PFSK-1 (cell line): ENCODE results near the gene HDC.

Experiments
- FOXP2 ChIP-seq: optimal IDR thresholded peaks from 2 replicates; pipeline ENCODE3; 2011; ENCODE audit warnings: borderline replicate concordance, control low read depth, inconsistent platforms; ENCODE audit not compliant: insufficient read depth; ENCODE audit errors: extremely low read length, extremely low read depth
- POLR2AphosphoS5 ChIP-seq: IDR thresholded peaks from 2 replicates; pipeline ENCODE4 v1.6.1; 2012; ENCODE audit warnings: low read depth, mild to moderate bottlenecking, control low read depth, low read length, moderate library complexity
- SIN3A ChIP-seq: IDR thresholded peaks from 2 replicates; pipeline ENCODE4 v1.6.1; 2012; ENCODE audit warnings: mild to moderate bottlenecking, low read length, moderate library complexity, borderline replicate concordance; ENCODE audit not compliant: insufficient read depth
- TAF1 ChIP-seq: IDR thresholded peaks from 2 replicates; pipeline ENCODE4 v1.6.1; 2012; ENCODE audit warnings: low read length, control low read depth, borderline replicate concordance; ENCODE audit not compliant: insufficient read depth
- TF ChIP-seq, protein P1 (sequence below), 2 experiments: IDR thresholded peaks; 2 replicates each; pipeline versions ENCODE4 v1.6.1 to v1.8.0; 2011 to 2012; ENCODE audit warnings: low read depth in 2 of 2, low read length in 2 of 2, control low read depth in 1 of 2, inconsistent platforms in 1 of 2, mild to moderate bottlenecking in 1 of 2, moderate library complexity in 1 of 2; ENCODE audit not compliant: insufficient read depth in 1 of 2

DNA sequence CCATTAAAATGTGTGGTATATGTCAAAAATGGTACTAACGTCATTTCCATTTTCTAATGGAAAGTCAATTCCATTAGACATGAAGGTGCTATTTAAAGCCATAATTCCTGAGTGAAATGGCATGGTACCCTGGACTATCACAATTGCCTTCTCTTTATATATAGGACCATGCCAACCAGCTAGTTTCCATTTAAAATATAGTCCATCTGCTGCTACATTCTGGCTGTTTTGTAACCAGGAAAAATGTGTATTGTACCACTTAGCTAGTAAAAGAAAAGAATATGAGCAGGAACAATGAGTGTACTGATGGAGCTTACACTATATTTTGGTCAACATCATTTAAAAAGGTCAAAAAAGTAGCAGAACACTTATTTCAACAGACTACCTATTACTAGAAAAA lies 30.4 kb upstream of the HDC start:
- TF ChIP-seq POLR2AphosphoS5 (no peak), TAF1 (no peak), SIN3A (no peak), FOXP2 (no peak)
- TF ChIP-seq, protein P1, sequence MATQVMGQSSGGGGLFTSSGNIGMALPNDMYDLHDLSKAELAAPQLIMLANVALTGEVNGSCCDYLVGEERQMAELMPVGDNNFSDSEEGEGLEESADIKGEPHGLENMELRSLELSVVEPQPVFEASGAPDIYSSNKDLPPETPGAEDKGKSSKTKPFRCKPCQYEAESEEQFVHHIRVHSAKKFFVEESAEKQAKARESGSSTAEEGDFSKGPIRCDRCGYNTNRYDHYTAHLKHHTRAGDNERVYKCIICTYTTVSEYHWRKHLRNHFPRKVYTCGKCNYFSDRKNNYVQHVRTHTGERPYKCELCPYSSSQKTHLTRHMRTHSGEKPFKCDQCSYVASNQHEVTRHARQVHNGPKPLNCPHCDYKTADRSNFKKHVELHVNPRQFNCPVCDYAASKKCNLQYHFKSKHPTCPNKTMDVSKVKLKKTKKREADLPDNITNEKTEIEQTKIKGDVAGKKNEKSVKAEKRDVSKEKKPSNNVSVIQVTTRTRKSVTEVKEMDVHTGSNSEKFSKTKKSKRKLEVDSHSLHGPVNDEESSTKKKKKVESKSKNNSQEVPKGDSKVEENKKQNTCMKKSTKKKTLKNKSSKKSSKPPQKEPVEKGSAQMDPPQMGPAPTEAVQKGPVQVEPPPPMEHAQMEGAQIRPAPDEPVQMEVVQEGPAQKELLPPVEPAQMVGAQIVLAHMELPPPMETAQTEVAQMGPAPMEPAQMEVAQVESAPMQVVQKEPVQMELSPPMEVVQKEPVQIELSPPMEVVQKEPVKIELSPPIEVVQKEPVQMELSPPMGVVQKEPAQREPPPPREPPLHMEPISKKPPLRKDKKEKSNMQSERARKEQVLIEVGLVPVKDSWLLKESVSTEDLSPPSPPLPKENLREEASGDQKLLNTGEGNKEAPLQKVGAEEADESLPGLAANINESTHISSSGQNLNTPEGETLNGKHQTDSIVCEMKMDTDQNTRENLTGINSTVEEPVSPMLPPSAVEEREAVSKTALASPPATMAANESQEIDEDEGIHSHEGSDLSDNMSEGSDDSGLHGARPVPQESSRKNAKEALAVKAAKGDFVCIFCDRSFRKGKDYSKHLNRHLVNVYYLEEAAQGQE (IDR thresholded peaks at IDR 0.05; ENCODE audit: insufficient read depth in 1 of 2, low read depth in 2 of 2, low read length in 2 of 2), result no peak
